ENCODE data around the gene IFT20.

DNA sequence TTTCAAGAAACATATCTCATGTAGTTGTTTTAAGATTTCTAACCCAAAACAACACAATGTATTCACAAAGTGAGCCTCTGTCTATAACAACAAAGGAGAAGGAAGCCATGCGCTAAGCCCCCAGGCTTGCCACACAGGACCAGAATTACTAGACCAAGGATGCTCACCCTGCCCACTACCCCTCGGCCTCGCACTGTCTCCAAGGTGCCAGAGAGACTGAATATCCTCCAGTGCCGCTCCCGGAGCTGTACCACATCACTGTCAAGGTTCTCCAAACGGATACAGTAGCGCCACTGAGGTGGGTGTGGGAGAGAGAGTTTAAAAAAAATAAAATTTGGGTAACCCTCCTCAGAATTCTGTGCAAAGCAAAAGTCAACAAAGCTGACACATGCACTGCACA, 15.0 kb upstream of the IFT20 start:
- TF ChIP-seq, protein P1, sequence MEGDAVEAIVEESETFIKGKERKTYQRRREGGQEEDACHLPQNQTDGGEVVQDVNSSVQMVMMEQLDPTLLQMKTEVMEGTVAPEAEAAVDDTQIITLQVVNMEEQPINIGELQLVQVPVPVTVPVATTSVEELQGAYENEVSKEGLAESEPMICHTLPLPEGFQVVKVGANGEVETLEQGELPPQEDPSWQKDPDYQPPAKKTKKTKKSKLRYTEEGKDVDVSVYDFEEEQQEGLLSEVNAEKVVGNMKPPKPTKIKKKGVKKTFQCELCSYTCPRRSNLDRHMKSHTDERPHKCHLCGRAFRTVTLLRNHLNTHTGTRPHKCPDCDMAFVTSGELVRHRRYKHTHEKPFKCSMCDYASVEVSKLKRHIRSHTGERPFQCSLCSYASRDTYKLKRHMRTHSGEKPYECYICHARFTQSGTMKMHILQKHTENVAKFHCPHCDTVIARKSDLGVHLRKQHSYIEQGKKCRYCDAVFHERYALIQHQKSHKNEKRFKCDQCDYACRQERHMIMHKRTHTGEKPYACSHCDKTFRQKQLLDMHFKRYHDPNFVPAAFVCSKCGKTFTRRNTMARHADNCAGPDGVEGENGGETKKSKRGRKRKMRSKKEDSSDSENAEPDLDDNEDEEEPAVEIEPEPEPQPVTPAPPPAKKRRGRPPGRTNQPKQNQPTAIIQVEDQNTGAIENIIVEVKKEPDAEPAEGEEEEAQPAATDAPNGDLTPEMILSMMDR (IDR thresholded peaks at IDR 0.05), result no peak
- TF ChIP-seq POLR2A (IDR thresholded peaks at IDR 0.05) (no peak), POLR2AphosphoS5 (IDR thresholded peaks at IDR 0.05) (no peak)

Data from prostate gland (tissue), 2 donors.